Activated naive CD8-positive, alpha-beta T cell treated with anti-CD3 and anti-CD28 coated beads, Interleukin-2, amount 50 U/mL, for 16 hours (primary cell): ENCODE measurements around the gene MARK3.

Experiments
- DNase-seq: peaks from one replicate; pipeline ENCODE4 v3.0.0-alpha.2; 2020; ENCODE audit warnings: low read depth, low spot score

The MARK3 gene

DNA sequence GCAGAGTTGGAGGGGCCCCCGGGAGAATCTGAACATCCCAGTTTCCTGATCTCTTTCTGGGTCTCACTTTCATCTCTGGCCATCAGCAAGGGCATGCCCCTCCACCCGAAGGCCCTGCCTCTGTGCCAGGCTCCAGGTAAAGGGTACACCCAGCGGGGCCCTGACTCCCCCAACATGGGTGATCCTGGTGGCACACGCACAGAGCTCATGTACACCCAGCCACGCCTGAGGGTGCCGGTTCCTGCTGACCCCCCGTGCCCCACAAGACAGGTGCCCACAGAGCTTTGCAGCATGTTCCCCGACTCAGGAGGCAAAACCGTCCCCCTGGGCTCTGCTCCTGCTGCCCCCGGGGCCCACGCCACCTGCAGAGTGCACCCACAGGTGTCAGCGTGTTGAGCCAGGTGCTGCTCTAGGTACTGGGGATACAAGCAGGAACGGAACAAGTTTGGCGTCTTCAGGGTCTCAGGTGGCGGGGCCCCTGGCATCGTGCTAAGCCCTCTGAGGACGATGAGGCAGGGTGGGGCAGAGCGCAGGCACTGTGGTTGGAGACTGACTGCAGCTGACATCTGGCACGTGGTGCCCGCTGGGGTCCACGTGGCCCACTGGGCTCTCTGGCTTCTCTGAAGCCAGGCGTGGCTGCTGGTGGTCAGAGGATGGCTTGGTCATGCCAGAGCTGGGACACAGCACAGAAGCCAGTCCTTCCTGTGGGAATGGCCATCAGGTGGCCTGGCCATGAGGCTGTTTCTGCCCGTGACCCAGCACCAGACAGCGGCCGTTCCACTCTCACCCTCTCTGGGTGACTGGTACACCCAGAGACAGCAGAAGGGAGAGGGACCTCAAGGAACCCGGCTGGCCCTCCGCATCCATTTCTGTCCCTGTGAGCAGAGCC, 163.5 kb downstream of the MARK3 start:
- no peak for DNase-seq

- no peak for DNase-seq
Observed at GRCh38 chr14:103549361-103550311, 164.4 kb downstream of the MARK3 start.

GRCh38 chr14:103550451-103551337, 165.5 kb downstream of the MARK3 start:
- DNase-seq = no peak

DNA sequence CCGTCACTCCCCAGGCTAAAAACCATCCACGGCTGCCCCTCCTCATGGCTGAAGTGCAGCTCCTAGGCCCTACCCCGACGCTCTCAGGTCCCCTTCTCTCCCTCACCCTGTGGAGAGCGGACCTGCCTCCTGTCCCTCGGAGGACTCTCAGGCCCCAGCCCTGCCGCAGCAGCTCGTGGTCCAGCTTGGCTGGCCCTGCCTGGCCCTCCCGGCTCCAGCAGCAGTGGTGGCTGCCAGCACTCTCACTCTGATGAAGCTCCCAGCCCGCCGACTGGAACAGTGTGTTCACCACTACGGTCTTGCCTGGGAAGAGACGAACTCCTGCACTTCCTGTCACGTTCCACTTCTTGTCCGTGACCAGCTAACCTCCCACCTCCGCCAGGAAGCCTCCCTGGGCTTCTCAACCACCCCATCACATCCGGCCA, 166.1 kb downstream of the MARK3 start:
- no peak for DNase-seq

GRCh38 chr14:103552011-103552845, 167.0 kb downstream of the MARK3 start:
- DNase-seq = no peak

GRCh38 chr14:103552846-103553210, 167.6 kb downstream of the MARK3 start:
- DNase-seq = no peak
